ENCODE data around the gene SHROOM3. TPM values are rescaled to one million over a fixed set of nuclear protein-coding genes. Genes with fewer than 3 reads are reported as not detected.

SHROOM3 gene
- total and polyA plus RNA-seq, 2 donors (not counting 1 experiment from before 2014, with no cell fraction given), result 0.91 to 1.5 TPM

GRCh38 chr4:76457885-76458284, 22.9 kb downstream of the SHROOM3 start:
- H3K9me3 Mint-ChIP-seq (ENCODE audit: insufficient read depth), result peaks cover under 1% of the 10 kb centered on the region
- CTCF ChIA-PET, result no interaction called here

GRCh38 chr4:76458297-76458696, 23.3 kb downstream of the SHROOM3 start:
- intact Hi-C loops (cut with micrococcal nuclease), result no loop called here
- peaks cover 5% of the 10 kb centered on the region for H3K9me3 Mint-ChIP-seq (ENCODE audit: insufficient read depth)
- no CpG with 5 or more reads among the region's 2 CpGs for WGBS (ENCODE audit: insufficient coverage)
- Histone ChIP-seq H3K9me3 (ENCODE audit: control extremely low read depth in 1 of 3, control insufficient read depth in 2 of 3, insufficient read depth in 1 of 3, low read length in 2 of 3) (peaks cover 0 to 4% (median 3%) of the 10 kb centered on the region in 3 donors), H3K79me2 (ENCODE audit: control insufficient read depth, insufficient read depth, low read length) (no peaks in the 10 kb centered on the region), H2AFZ (ENCODE audit: insufficient read depth, low read depth, low read length, poor library complexity, severe bottlenecking) (no peak overlapping the region), H3K27ac (ENCODE audit: low read length in 2 of 2) (no peak overlapping the region), H3K4me3 (ENCODE audit: control extremely low read depth in 1 of 5, extremely low read depth in 1 of 5, insufficient read depth in 1 of 5, low read depth in 2 of 5, low read length in 4 of 5) (no peak overlapping the region), H3K36me3 (replicated peaks in 1 of 2; ENCODE audit: control extremely low read depth in 1 of 2, control insufficient read depth in 1 of 2, extremely low read depth in 1 of 2, insufficient read depth in 2 of 2, low read length in 1 of 2) (no peaks in the 10 kb centered on the region), H3K9ac (ENCODE audit: low read length) (no peak overlapping the region), H3K4me1 (ENCODE audit: control insufficient read depth in 2 of 2, insufficient read depth in 2 of 2, low read length in 2 of 2) (no peaks in the 10 kb centered on the region), H4K20me1 (ENCODE audit: control insufficient read depth, insufficient read depth, low read length, poor library complexity, severe bottlenecking) (no peaks in the 10 kb centered on the region), H3K4me2 (replicated peaks; ENCODE audit: low read depth, low read length, poor library complexity, severe bottlenecking) (no peak overlapping the region), H3K27me3 (replicated peaks in 1 of 4; ENCODE audit: control extremely low read depth in 1 of 4, control insufficient read depth in 3 of 4, insufficient read depth in 4 of 4, low read length in 3 of 4) (no peaks in the 10 kb centered on the region)
- no peak overlapping the region for H3K27ac Mint-ChIP-seq
- ChIA-PET POLR2A (no interaction called here), CTCF (no interaction called here)
- H3K27me3 Mint-ChIP-seq, result peaks cover 5% of the 10 kb centered on the region
- H3K4me3 Mint-ChIP-seq, result no peak overlapping the region
- TF ChIP-seq EZH2 (IDR thresholded peaks at IDR 0.05; ENCODE audit: borderline replicate concordance, insufficient read depth, low read depth, low read length, poor library complexity, severe bottlenecking), result no peak
- TF ChIP-seq, protein P1, sequence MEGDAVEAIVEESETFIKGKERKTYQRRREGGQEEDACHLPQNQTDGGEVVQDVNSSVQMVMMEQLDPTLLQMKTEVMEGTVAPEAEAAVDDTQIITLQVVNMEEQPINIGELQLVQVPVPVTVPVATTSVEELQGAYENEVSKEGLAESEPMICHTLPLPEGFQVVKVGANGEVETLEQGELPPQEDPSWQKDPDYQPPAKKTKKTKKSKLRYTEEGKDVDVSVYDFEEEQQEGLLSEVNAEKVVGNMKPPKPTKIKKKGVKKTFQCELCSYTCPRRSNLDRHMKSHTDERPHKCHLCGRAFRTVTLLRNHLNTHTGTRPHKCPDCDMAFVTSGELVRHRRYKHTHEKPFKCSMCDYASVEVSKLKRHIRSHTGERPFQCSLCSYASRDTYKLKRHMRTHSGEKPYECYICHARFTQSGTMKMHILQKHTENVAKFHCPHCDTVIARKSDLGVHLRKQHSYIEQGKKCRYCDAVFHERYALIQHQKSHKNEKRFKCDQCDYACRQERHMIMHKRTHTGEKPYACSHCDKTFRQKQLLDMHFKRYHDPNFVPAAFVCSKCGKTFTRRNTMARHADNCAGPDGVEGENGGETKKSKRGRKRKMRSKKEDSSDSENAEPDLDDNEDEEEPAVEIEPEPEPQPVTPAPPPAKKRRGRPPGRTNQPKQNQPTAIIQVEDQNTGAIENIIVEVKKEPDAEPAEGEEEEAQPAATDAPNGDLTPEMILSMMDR (IDR thresholded peaks at IDR 0.05), result no peak
- no peaks in the 10 kb centered on the region for H3K4me1 Mint-ChIP-seq
- DNase-seq (no peak), ATAC-seq (ENCODE audit: low read depth) (no peak)

More at GRCh38 chr4:76457885-76458284, 22.9 kb downstream of the SHROOM3 start:
- H3K4me2 ChIP-seq (replicated peaks; ENCODE audit: low read depth, low read length, poor library complexity, severe bottlenecking), result no peak overlapping the region
- TF ChIP-seq EZH2 (IDR thresholded peaks at IDR 0.05; ENCODE audit: borderline replicate concordance, insufficient read depth, low read depth, low read length, poor library complexity, severe bottlenecking), result no peak
- TF ChIP-seq, protein P1 (IDR thresholded peaks at IDR 0.05), result no peak
- no peaks in the 10 kb centered on the region for H3K79me2 ChIP-seq (ENCODE audit: control insufficient read depth, insufficient read depth, low read length)
- no peaks in the 10 kb centered on the region for H3K36me3 ChIP-seq (replicated peaks in 1 of 2; ENCODE audit: control extremely low read depth in 1 of 2, control insufficient read depth in 1 of 2, extremely low read depth in 1 of 2, insufficient read depth in 2 of 2, low read length in 1 of 2)
- Mint-ChIP-seq H3K27ac (no peak overlapping the region), H3K4me3 (no peak overlapping the region), H3K27me3 (peaks cover 5% of the 10 kb centered on the region), H3K4me1 (no peaks in the 10 kb centered on the region)
- ATAC-seq (ENCODE audit: low read depth) (no peak), DNase-seq (no peak)
- POLR2A ChIA-PET, result no interaction called here
- no peaks in the 10 kb centered on the region for H3K4me1 ChIP-seq (ENCODE audit: control insufficient read depth in 2 of 2, insufficient read depth in 2 of 2, low read length in 2 of 2)
- H3K9ac ChIP-seq (ENCODE audit: low read length), result no peak overlapping the region
- H4K20me1 ChIP-seq (ENCODE audit: control insufficient read depth, insufficient read depth, low read length, poor library complexity, severe bottlenecking), result no peaks in the 10 kb centered on the region
- H3K4me3 ChIP-seq (ENCODE audit: control extremely low read depth in 1 of 5, extremely low read depth in 1 of 5, insufficient read depth in 1 of 5, low read depth in 2 of 5, low read length in 4 of 5), result no peak overlapping the region
- H3K27me3 ChIP-seq (replicated peaks in 1 of 4; ENCODE audit: control extremely low read depth in 1 of 4, control insufficient read depth in 3 of 4, insufficient read depth in 4 of 4, low read length in 3 of 4), result no peaks in the 10 kb centered on the region
- intact Hi-C loops (cut with micrococcal nuclease), result no loop called here
- H2AFZ ChIP-seq (ENCODE audit: insufficient read depth, low read depth, low read length, poor library complexity, severe bottlenecking), result no peak overlapping the region
- peaks cover 0 to 4% (median 0%) of the 10 kb centered on the region in 3 donors for H3K9me3 ChIP-seq (ENCODE audit: control extremely low read depth in 1 of 3, control insufficient read depth in 2 of 3, insufficient read depth in 1 of 3, low read length in 2 of 3)
- 98% methylated on average over 5 of the region's 7 CpGs for WGBS (ENCODE audit: insufficient coverage)
- no peak overlapping the region for H3K27ac ChIP-seq (ENCODE audit: low read length in 2 of 2)
